GM12892 (cell line): ENCODE measurements around the gene CPED1.

Experiments used
- DNase-seq: peaks from one replicate; pipeline ENCODE4 v3.0.0; 2011; ENCODE audit not compliant: insufficient read length
- FAIRE-seq: peaks from 2 replicates; lab custom pipeline; 2011; peaks lifted over from hg19 to GRCh38; lab: Jason Lieb, UNC
- POLR2A ChIP-seq: IDR thresholded peaks from 2 replicates; pipeline ENCODE4 v1.6.1; 2011; ENCODE audit warnings: low read depth, low read length, control low read depth
- POLR2AphosphoS5 ChIP-seq: IDR thresholded peaks from 2 replicates; pipeline ENCODE4 v1.6.1; 2011; ENCODE audit warnings: low read depth, low read length, control low read depth
- TAF1 ChIP-seq: IDR thresholded peaks from 2 replicates; pipeline ENCODE4 v1.6.1; 2011; ENCODE audit warnings: low read depth, mild to moderate bottlenecking, control low read depth, low read length, borderline replicate concordance

The CPED1 gene

DNA sequence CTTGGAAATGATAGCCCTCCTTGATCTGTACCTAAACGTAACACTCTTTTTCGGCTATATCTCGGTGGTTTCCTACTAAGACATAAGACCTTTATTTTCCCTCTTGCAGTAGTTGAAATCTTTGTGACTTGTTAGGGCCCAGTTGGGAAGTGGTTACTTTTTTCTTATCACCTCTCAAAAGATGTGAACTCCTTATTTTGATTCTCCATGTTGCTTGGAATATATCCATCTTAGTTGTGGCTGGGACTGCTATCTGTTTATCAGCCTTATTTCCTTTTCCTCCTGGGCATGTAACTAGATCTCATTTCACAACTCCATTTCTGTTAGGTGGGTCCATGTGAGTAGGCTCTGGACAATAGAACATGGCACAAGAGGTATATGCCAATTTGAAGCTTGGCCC, 4.1 kb upstream of the CPED1 start:
- FAIRE-seq (no peak), DNase-seq (no peak)
- TF ChIP-seq TAF1 (no peak), POLR2AphosphoS5 (no peak), POLR2A (no peak)

DNA sequence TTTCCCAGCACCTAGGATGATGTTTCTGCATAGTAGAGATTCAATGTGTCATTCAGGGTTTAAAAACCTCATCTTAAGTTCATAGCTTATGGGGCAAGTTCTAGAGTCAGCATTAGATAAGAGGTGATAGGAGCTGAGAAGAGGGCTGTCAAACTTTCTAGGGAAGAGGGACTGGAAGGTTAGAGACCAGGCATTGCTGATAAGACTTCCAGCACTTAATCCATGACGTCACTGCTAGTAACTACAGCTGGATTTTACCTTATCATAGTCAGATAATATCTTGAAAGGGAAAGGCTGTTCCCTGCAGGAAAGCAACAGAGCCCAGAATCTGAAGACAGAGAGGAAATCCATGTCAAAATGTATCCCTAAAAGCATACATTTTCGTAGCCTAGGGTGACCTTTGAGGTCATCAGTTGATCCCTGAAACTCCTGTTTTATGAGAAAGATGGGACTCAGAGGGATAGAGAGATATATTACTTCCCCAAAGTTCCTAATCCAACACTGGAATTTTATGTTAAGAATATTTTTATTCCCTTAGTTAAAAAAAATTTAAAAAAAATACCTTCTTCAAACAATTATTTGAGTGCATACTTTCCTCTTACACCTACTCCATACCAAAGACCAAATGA, 3.3 kb upstream of the CPED1 start:
- no peak for DNase-seq
- no peak for FAIRE-seq
- TF ChIP-seq POLR2A (no peak), POLR2AphosphoS5 (no peak), TAF1 (no peak)

DNA sequence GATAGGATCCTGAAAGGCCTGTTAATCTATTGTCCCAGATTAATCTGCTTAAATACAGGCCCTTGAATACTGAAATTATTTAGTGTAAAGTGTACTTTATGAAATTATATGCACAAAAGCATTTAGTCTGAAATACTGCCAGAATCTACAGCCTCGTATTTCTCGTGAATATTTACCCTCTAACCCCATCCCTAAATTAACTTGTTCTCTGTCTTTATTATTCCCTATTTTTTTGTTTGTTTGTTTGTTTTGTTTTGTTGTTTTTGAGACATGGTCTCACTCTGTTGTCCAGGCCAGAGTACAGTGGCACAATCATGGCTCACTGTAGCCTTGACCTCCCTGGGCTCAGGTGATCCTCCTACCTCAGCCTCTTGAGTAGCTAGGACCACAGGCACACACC, 2.7 kb upstream of the CPED1 start:
- TF ChIP-seq POLR2A, result no peak
- no peak for TF ChIP-seq POLR2AphosphoS5
- TF ChIP-seq TAF1, result no peak
- DNase-seq, result no peak
- no peak for FAIRE-seq

DNA sequence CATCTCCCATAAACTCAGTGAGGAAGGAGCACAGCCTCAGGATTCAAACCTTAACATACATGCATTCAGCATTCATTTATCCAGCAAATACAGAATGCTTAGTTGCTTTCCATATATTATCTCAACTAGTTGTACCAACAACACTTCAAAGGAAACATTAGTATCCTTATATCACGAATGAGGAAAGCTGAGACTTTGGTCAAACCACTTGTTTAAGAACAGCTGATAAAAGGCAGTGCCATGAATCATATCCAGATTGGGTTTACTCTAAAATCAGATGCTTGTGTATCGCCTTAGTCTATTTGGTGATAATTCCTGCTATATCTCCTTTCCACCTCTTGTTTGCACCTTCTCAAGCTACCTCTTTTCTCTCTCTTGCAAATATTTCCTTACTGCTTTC, 1.9 kb upstream of the CPED1 start:
- no peak for TF ChIP-seq POLR2AphosphoS5
- TF ChIP-seq POLR2A, result no peak
- no peak for TF ChIP-seq TAF1
- DNase-seq, result no peak
- no peak for FAIRE-seq

DNA sequence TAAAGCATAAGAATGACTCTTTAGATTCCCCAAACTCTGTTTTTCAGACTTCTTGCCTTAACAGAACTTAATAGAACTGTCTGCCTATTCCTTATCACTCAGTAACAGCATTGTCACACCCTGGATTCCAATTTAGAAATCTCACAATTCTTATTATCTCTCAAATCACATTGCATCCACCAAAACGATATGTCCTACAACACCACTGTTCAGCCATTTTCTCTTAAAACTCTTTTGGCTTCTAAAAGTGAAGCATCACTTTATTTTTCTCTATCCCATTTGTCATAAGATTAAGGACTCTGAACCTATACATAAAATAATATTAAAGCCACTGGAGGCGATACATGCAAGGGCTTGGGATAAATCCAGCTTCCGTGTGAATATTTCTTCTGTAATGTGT, 1.2 kb upstream of the CPED1 start:
- DNase-seq (no peak), FAIRE-seq (no peak)
- no peak for TF ChIP-seq TAF1
- TF ChIP-seq POLR2AphosphoS5, result no peak
- no peak for TF ChIP-seq POLR2A

DNA sequence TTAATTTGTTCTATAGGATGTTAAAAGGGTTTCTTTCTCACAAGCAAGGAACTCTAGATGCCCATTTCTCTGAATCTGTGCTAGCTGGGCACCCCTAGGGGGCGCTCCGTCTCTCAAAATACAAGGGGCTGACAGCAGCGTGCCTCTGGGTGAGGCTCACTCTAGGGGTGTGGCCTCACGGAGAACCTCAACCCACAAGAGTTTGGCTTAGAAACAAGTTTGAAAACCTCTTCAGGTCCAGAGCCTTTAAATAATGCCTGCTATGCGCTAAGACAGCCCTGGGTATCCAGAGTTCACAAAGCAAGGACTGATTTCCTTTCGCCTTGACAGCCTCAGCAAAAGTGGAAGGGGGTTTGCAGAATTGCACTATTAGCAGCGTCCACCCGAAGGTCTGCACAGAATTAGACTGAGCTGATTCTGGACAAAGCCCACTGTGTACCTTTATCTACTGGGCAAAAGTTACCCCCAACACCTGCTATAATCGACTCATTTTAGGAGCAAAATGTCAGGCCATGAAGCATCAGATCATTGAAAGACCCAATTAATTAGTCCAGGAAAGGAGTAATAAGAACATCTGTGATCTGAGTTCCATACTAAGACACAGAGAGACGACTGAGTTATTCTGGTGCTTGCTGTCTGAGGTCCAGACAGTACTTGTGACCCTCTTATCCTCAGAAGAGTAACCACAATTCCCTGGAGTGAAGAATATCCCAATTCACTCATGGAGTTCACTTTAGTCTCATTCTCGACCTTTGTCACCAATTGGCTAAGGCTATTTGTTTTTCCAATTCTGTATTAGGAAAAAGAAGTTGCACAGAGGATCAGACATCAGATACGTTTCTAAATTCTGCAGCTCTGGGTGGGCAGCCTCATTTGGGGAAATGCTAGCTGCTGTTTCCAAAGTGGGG, 574 bp upstream of the CPED1 start:
- FAIRE-seq (peak; percentile 87), DNase-seq (peak; percentile 40)
- TF ChIP-seq TAF1 (no peak), POLR2A (no peak), POLR2AphosphoS5 (no peak)

DNA sequence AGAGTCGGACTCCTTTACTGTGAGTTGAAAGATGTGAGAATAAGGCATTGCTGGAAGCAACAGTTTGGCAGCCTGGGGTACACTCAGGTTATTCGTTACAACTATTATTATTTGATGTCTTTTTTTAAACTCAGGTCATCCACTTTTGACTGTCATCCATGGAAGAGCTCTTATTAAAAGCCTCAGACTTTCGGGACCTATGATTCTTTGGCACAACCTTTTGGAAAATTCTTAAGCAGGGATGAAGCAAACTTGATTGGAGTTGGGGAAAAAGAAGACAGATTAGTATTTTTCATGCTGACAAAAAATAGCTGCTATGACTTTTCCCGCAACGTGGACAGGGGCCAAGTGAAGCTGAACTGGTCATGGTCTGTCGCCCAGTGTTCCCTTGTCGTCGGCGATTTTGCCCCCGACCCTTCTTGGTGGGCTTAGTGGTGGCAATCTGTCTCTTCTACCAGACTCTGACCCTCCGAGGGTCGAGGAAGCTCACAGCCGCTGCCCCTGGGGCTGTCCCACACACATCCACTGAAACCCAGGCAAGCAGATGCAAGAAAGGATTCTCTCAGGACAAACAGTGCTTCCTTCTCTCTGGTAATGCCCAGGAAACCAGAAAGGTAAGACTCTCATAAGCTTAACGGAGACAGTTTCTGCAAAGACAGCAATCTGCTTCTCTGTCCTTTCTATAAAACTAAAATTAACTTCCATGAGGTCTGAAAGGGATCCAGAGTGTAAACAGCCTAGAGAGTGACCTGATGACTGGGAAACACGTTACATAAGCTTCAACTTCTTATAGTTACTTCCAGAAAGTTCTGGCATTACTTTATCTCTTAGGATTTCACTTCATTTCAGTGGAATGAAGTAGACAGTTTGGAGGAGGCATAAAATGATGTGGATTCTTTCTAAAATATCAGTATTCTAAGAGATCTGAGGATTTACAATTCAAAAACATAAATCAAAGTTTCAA, 1.0 kb downstream of the CPED1 start:
- FAIRE-seq (no peak), DNase-seq (no peak)

DNA sequence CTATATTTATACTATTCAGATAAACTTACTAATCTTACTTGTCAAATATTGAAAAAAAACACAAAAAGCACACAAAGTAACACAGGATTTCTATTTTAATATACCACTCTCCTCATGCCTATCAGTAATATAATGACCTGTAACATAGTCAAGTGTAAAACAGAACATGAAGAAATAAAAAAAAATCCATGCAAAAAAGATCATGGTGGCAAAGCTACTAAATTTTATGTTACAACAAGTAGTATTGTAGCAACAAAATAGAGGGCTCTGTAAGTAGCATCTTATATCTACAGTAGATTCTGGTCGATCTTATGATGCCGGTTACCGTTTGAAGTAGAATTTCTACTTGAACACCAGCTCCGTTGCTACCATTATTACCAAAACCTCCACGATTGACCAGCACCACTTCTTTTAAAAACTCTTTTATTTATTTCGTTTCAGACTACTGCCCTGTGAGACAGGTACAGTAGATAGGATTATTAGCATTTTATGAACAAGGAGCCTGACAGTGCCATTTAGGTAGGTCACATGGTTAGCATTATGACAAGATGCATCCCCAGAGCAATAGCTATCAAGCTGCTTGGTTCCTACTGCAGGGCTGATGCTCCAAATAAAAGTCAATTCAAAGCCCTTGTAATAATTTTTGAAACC, 2.1 kb downstream of the CPED1 start:
- no peak for DNase-seq
- FAIRE-seq, result no peak
- TF ChIP-seq POLR2A (no peak), POLR2AphosphoS5 (no peak), TAF1 (no peak)

More for the DNA sequence above, 1.0 kb downstream of the CPED1 start:
- TF ChIP-seq POLR2AphosphoS5 (no peak), TAF1 (no peak), POLR2A (no peak)

DNA sequence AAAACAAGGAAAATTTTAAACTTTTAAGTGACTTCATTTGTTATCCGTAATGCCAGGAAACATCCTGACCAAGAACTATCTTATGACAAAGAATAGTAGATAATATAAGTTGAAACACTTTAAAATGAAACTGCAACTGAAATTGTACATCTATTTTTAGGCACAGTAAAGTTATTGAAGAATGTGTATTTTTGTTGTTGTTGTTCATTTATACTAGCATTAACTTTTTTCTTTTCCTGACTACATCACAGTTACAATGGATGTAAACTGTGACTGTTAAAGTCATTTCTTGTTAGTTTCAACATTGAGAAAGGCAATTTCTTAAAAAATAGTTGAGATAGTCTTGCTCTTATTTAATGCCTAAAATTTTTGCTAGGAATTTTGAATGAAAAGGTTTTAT, 2.6 kb downstream of the CPED1 start:
- TF ChIP-seq POLR2A (no peak), TAF1 (no peak), POLR2AphosphoS5 (no peak)
- FAIRE-seq (peak; percentile 14), DNase-seq (no peak)

DNA sequence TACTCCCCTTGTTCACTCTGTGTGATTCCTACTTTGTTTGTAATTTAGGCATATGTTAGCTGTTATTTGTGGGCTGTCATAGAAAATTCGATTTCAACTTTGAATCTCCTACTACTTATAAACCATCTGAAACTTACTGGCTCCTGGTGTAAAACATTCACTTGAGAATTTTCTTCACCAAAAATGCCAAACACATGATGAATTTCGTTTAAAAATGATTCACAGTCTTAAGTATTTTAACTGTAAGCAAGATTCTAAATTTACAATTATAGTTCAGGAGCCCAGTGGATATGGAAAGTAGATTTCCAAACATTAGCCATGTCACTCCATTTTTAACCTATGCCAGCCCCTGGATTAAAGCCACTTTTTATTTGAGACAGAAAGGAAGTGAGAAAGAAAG, 3.1 kb downstream of the CPED1 start:
- DNase-seq (no peak), FAIRE-seq (no peak)
- no peak for TF ChIP-seq TAF1
- TF ChIP-seq POLR2AphosphoS5, result no peak

DNA sequence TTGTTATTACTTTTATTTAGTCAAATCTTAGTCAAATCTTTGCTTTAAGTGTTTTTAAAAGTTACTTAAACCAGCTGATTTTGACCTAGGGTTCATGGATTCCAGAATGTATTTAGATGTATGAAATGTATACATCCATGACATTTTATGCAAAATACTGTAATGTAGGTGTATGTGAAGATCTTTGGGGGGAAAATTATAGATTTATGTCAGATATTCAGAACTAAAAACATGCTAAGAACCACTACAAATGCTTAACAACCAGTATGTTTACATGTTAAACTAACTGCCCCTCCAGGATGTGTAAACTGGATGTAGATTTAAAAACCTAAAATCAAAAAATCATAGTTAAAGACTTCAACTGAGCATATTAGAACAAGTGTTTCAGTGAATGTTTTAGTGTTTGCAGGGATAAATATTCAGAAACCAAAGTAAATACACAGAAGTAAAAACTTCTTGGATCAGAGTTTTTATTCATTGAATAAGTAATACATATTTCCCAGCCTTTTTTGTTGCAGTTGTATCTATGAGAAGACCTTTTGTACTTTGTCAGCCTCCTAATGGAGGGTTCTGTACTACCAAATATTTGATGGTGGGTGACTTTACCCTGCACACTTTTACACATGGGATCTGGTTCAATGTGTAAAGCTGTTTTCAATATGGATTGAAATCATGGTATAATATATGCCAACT, 3.9 kb downstream of the CPED1 start:
- TF ChIP-seq TAF1, result no peak
- DNase-seq (no peak), FAIRE-seq (no peak)
